IMR-90 (cell line): ENCODE results near the gene RGS17.

ENCODE experiments used
- CTCF ChIP-seq: conservative IDR thresholded peaks from 2 replicates; pipeline ENCODE4 v1.5.1; 2012; ENCODE audit warnings: mild to moderate bottlenecking, low read depth, low read length, improper control_type of control experiment
- POLR2A ChIP-seq: IDR thresholded peaks from 2 replicates; pipeline ENCODE4 v1.6.1; 2012; ENCODE audit warnings: mild to moderate bottlenecking, low read depth, low read length

DNA sequence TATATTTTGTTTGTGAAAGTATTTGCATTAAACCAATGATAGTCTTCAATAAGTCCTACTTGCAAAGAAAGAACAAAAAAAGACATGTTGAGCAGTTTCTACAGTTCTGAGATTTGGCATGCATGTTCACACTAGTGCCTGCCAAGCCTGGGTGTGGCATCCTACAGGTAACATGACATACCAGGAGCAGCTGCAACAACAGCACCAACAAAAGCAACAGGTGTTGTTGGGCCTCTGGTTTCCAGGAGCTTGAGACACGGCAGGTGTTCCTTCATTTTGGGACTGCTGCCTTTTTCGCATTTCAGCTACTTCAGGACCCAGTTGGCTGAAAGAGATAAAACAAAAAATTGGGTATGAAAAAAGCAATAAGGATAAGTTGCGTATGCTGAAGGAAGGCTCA, 87.4 kb downstream of the RGS17 start:
- TF ChIP-seq POLR2A (no peak), CTCF (no peak)
